ENCODE data around the gene IFT20.

GRCh38 chr17:28290703-28291102 is 44.6 kb downstream of the IFT20 start:
- TF ChIP-seq EZH2 (IDR thresholded peaks at IDR 0.05; ENCODE audit: low read length): no peak
- no peak for TF ChIP-seq CTCF (optimal IDR thresholded peaks at IDR 0.05 in 1 of 3, IDR thresholded peaks at IDR 0.05 in 1 of 3, conservative IDR thresholded peaks at IDR 0.05 in 1 of 3; ENCODE audit: extremely low read depth in 1 of 3, insufficient read depth in 2 of 3, low read length in 3 of 3)

Measured in keratinocyte (primary cell).